ENCODE measurements around the gene DIS3L2.

DIS3L2 gene

GRCh38 chr2:232038251-232038880 lies 76.9 kb downstream of the DIS3L2 start:
- DNase-seq (ENCODE audit: low read depth), result no peak
- no peak for TF ChIP-seq CTCF (IDR thresholded peaks at IDR 0.05; ENCODE audit: insufficient read depth, low read depth, low read length, missing control alignments)
- no peak overlapping the region for H3K4me3 ChIP-seq (ENCODE audit: low read length)

- no peak for TF ChIP-seq CTCF (IDR thresholded peaks at IDR 0.05; ENCODE audit: insufficient read depth, low read depth, low read length, missing control alignments)
- H3K4me3 ChIP-seq (ENCODE audit: low read length), result no peak overlapping the region
- DNase-seq (ENCODE audit: low read depth), result no peak
Observed at GRCh38 chr2:232038881-232039485, 77.5 kb downstream of the DIS3L2 start.

GRCh38 chr2:232042911-232043574 lies 81.5 kb downstream of the DIS3L2 start:
- H3K4me3 ChIP-seq (ENCODE audit: low read length), result no peak overlapping the region
- DNase-seq (ENCODE audit: low read depth), result no peak
- TF ChIP-seq CTCF (IDR thresholded peaks at IDR 0.05; ENCODE audit: insufficient read depth, low read depth, low read length, missing control alignments), result no peak

GRCh38 chr2:232043966-232044365 lies 82.5 kb downstream of the DIS3L2 start:
- no peak for DNase-seq (ENCODE audit: low read depth)
- no peak overlapping the region for H3K4me3 ChIP-seq (ENCODE audit: low read length)
- no peak for TF ChIP-seq CTCF (IDR thresholded peaks at IDR 0.05; ENCODE audit: insufficient read depth, low read depth, low read length, missing control alignments)

GRCh38 chr2:232049350-232049749 lies 87.8 kb downstream of the DIS3L2 start:
- no peak overlapping the region for H3K4me3 ChIP-seq (ENCODE audit: low read length)
- no peak for TF ChIP-seq CTCF (IDR thresholded peaks at IDR 0.05; ENCODE audit: insufficient read depth, low read depth, low read length, missing control alignments)
- DNase-seq (ENCODE audit: low read depth), result no peak

GRCh38 chr2:232052591-232052990 lies 91.1 kb downstream of the DIS3L2 start:
- no peak for TF ChIP-seq CTCF (IDR thresholded peaks at IDR 0.05; ENCODE audit: insufficient read depth, low read depth, low read length, missing control alignments)
- DNase-seq (ENCODE audit: low read depth), result no peak
- H3K4me3 ChIP-seq (ENCODE audit: low read length), result no peak overlapping the region
